Activated naive CD4-positive, alpha-beta T cell treated with Interleukin-2 at 50 U/mL for 16 hours (primary cell): ENCODE results near the gene SYT13.

ENCODE experiments used
- DNase-seq: peaks from one replicate; pipeline ENCODE4 v3.0.0-alpha.2; 2020

The SYT13 gene

DNA sequence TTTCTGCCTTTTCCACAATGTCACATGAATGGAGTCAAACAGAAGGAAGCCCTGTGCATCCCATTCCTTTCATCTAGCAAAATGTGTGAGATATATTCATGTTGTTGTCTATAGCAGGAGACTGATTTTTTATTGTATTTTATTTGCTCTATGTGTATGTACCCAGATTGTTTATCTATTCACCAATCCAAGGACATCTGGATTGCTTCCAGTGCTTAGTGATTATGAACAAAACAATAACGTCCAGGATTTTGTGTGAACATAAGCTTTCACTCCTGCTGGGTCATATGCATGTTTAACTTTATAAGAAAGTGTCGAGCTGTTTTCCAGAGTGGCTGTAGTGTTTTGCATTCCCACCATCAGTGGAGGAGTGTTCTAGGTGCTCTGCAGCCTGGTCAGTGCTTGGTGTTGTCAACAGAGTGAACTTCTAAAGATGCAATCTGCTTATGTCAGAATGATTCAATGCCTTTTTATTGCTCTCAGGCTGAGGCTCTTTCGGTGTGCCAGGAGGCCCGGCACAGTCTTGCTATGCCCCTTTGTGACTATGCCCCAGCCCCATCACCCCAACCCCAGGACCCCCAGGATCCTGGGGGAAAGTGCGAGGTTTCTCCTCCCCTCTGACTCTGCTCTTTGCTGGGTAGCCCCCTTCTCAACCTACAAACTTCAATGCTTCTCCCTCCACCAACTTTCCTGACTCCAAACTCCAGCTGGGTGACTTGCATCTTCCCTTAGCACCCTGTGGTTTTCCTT is 19.9 kb upstream of the SYT13 start:
- no peak for DNase-seq

DNA sequence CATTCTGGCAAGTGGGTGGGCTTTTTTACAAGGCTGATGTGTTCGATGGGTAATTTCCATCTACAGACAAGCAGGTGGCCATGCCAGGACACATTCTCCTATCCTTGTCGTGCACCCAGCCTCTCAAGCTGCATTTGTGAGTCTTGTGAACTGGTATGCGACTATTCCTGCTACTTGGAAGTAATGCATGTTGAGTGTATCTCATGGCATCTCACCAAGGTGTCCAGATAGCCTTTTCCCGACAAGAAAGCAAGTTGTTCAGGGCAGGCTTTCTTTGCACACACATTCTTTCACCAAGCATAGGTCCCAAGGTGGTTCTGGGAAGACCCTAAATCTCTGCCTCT is 18.8 kb upstream of the SYT13 start:
- no peak for DNase-seq

DNA sequence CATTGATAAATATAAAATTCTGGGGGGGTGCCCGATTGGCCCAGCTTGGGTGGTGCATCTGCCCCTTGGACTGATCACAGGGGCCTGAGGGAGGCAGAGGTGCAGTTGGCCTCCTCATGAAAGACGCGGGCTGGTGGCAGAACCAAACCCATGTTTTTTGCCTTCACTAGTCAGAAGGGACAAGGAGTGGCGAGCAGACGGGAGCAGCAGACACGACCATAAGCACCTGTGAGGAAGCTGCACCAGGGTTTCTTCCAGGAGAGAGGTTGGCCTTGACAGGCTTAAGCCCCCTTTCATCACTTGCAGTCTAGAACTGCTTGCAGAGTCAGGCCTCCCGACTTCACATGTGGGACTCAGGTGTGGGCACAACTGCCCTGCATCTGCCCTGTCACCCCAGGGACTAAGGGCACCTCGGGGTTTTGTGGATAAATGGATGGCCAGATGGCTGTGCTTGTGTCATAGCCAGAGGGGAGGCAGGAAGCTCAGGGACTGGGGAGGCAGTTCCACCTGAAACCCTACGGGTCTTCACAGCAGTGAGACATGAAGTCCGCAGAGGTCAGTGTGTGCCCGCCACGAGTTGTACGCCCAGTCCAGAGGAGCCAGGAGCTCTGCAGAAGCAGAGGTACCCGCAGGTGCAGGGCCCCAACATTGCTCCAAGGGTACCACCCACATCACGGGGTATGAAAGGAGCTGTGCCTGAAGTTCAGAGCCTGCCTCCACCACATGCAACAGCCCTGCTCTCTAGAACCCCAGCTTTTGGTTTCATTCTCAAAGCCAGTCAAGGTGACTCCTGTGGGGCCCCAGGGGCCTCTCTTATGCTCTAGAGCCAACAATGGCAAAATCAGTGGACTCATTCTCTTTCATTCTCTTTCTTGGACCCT is 18.2 kb upstream of the SYT13 start:
- DNase-seq = no peak

DNA sequence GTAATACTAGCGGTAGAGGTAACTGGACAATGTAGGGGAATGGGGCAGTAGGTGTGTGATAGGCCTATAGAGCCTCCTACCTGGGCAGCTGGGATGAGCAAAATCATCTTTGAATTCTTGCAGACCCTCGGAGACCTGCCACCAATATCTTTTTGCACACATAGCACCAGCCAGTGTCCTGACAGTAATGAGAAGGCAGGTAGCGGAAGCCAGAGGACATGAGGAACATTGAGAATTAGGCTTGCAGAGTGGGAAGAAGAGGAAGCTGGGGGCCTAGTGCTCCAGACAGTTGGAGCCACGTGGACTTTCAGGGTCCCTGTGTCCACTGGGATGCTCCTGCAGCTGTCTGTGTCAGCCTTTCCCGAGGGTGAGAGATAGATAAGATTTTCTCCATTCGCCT is 17.2 kb upstream of the SYT13 start:
- no peak for DNase-seq

DNA sequence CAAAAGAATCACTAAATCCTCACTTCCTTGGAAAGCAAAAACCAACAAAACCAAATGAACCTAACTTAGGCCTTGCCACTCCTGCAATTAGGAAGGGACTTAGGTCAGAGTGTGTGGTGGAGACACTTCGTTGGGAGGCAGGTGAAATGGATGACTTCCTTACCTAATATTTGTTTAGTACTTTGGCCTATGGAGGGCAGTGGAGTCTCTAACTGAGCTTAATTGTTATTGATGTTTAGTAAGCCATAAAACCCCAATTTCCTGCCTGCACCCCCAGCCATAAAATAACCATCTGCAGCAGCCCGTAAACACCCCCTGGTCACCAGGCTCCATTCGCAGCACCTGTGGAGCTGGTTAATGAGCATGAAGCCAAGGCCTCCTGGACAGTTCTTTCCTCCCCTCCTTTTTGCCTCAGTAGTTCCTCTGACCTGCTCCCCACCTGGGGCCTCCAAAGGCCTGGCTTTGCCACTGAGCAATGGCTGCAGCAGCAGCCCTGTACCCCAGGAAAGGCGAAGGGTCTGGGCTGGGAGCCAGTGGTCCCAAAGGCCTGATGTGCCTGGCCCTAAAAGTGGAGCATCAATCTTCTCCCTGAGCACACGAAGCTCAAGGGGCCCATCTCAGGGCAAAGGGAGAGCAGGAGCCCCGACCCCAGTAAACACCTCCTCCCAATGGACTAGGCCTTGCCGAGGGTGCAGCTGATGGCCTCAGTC is 15.6 kb upstream of the SYT13 start:
- DNase-seq = no peak

DNA sequence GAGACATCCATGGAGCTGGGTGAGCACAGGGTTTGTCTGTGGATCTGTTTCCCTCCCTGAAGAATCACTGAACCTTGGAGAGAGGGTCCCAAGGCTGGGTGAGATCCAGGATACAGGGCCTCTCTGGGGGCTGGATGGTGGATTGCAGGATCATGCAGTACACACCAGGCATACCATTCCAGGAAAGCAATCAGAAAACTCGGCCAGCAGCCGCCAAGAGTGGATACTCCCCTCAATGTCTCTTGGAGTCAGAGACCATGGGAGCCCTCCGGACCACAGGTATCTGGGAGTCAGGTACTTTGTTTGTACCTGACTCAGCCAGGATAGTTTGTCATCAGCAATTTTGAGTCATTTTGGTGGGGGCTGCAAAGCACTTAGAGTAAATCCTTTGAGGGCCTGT is 14.6 kb upstream of the SYT13 start:
- no peak for DNase-seq

DNA sequence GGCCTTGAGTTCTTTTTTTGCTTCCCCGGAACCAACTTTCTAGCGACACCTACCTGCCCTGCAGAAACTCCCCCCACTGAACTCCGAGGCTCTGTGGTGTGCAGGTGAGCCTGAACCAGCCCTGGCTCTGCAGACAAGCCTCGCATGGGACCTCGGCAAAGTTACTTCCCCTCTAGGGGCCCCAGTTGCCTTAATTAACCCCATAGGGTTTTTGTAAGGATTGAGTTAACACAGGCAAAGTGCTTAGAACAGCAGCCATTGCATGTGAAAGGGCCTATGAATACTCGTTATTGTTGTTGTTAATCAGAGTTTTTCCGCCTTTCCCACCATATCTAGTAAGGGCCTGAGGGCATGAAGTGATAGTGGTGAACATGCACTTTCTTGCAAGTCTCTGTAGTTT is 12.6 kb upstream of the SYT13 start:
- no peak for DNase-seq

DNA sequence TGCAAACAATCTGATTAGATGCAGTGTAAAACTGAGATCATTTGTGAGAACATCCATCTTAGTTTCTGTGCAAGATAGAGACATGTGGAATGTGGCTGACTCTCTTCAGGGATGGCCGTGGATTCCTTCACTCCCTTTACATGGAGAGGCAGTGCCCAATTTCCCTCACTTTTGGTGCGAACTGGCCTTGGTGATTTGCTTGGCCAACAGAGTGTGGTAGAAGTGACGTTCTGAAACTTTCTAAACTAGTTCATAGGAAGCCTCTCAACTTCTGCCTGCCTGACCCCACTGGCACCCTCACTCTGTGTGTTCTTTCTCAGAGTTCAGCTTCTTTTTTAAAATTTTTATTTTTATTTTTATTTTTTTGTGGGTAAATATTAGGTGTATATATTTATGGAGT is 9.9 kb upstream of the SYT13 start:
- no peak for DNase-seq

DNA sequence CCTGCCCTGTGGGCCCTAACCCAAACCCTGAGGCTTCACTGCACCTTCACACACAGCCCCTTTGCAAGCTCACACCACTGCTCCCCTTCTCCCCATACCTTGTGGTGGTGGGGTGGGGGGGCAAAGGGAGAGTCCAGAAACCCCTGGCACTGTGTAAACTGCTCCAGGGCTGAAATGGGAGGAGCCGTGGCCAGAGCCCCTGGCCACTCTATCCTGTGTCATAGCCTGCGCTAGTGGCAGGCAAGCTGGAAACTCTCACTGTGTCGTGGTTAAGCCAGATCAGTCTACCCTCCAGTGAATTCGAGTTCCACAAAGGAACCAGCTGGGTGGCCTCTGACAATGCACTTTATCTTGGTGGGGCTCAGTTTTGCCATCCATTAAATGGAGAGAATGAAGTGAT is 8.4 kb upstream of the SYT13 start:
- no peak for DNase-seq

DNA sequence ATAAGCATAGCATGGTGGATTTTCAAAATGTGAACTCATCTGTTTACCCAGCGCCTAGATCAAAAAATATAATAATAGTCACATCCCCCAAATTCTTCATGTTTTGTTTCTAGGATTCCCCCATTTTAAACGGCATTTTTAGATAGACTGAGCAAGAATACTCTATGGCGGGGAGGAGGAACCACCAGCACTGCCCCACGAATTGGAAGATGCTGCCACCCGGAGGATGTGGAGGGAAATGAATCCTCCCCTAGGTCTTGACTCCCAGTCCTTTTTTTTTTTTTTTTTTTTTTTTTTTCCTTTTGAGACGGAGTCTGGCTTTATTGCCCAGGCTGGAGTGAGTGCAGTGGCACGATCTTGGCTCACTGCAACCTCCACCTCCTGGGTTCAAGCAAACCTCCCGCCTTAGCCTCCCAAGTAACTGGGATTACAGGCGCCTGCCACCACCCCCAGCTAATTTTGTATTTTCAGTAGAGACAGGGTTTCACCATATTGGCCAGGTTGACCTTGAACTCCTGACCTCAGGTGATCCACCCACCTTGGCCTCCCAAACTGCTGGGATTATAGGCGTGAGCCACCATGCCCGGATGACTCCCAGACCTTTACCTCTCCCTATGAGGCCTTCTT is 7.5 kb upstream of the SYT13 start:
- DNase-seq = peak; percentile 69

DNA sequence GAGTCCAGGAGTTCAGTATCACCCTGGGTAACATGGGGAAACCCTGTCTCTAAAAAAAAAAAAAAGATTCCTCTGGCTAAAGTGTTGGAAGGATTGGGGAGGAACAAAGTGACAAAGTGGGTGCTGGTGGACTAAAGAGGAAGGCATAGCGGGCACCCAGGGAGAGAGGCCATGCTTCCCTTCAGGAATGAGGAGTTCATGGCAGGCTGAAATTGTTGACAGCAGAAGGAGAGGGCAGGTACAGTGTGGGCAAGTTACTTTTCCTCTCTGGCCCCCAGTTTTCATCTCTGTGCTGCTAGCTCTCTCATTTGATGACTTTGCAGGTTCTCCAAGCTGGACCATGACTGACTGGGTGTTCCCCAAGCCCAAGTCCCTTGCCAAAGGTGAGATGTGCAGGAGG is 4.4 kb upstream of the SYT13 start:
- DNase-seq = no peak

DNA sequence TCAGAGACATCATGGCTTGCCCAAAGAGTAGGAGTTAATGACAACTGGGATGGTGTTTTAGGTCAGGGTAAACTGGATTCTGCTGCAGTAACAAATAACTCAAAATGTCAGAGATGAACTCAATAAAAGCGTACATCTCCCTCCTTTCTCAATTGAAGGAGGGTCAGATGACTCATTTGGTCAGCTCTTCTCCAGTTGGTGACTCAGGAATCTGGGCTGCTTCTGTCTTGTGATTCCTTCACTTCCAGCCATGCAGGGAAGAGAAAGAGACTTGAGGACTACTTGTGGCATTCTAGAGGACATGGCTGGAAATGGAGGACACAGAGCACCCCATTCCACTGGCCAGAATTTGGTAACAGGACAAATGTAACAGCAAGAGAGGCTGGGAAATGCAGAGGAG is 3.2 kb upstream of the SYT13 start:
- DNase-seq = no peak

DNA sequence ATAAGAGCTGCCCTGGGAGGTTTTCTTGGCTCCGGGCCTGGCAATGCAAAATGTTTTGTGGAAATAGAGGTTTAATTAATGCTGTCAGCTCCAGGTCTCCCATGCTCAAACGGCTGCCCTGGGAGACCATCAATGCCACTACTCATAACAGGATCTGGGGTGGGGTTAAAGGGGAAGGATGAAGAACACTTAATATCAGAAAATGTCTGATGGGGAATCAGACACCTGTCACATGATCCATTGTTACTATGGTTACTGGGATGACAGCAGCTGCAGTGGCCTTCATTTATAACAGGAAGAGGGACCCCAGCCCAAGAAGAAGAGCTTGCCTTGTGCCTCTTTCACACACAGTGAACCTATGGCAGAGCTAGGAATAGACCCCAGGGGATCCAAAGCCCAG is 2.2 kb upstream of the SYT13 start:
- no peak for DNase-seq

DNA sequence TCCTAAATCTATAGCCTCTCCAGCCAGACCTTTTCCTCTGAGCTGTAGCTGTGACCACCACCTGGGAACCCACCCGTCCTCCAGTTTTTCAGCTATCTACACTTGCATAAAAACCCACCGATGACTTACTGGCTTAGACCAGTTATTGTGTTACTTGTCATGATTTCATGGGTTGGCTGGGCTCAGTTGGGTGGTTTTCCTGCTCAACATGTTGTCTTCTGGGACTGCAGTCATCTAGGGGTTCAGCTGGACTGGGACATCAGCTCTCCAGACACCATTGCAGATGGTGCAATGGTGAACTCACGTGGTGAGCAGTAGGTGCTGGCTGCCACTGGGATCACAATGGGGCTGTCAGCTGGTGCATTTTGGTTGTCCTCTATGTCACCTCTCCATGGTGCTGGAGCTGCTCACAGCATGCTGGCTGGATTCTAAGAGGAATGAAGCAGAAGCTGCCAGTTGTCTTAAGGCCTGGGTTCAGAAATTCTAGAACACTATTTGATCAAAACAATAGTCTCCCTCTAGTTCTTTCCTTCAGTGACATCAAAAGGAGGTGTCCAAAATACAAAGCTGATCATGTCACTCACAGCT is 1.3 kb upstream of the SYT13 start:
- no peak for DNase-seq

DNA sequence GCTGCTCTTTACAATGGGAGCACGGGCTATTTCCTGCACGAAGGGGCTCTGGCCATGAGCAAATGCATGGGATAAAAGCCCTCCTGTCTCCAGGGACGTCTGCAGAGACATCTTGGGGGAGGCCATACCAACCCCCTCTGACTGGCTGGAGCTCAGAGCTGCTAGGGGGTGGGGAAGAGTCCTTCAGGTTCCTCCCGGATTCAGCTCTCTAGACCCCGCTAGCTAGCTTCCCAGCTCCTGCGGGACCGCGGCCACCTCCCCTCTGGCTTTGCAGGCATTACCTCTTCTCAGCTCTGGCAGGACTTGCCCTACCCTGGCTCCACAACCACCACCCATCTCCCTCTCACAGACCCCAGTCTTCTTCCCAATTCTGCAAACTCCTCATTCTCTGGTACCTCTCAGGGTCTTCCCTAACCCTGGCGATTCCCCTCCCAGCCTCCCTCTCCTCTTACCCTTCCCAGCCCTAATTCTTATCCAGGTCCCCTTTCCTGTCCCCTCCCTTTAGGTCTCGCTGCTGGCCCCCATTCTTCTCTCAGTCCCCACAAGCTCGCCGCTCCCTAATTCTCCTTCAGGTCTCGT is 802 bp downstream of the SYT13 start:
- no peak for DNase-seq

DNA sequence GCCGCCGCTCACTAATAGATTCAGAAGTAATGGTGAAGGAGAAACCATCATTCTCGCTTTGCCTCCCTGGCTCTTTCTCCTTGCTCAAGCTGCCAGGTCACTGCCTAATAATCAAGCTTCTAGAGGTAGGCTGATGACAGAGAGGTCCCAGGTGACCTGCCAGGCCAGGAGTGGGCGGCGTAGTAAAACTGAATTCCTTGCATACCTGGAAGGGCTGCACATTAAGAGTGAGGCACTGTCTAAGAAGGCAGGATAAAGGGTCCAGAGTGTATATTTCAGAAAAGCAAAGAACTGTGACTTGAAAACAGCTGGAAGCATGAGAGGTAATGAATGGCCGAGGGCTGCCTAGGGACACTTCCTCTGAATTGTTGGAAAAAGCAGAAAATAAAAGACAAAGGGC is 4.1 kb downstream of the SYT13 start:
- no peak for DNase-seq

DNA sequence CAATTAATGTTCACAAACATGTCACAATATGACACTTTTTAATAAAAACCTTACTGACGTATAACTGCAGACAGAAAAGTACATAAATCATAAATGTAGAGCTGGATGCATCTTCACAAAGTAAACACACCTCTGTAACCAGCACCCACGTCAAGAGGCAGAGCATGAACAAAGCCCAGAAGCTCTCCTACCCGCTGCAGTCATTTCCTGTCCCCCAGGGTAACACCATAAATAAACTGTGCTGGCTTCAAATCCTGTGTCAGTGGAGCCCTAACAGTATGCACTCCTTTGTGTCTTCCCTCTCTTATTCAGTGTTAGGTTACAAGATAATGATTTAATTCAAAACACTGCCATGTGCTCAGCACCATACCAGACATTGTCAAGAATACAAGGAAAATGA is 5.7 kb downstream of the SYT13 start:
- no peak for DNase-seq

DNA sequence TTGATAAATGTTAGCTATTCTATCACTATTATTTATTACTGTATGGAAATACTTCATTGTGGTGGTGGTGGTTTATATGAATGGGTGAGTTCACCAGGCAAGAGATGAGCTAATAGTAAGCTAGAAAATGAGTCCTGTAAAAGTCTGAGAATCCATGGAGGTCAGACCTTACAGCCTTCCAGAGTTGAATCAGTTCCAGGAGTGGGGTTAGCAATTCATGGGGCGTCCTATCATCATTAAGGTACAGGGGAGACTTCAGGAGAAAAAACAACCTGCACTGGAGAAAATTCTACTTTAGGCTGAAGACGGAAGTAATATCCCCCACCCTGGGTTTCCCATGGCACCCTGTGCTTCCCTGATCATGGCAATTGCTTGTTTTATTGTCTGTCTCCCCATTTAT is 6.5 kb downstream of the SYT13 start:
- DNase-seq = no peak

DNA sequence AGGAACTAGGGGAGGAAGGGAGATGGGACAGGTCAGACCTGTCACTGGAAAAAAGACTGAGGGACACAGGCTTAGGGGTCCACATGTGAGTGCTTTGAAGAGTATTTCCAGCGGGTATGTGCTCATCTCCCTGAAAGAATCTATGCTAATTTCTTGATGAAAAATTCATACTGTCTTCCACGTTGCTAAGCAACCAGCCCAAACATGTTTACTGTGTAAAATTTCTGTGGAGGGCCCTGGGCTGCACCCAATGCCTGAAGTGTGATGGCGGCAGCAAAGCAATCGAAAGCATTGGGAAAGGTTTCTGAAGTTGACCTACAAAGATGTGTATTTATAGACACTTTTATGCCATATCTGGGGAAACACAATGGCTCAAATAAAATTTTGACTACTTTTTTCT is 7.4 kb downstream of the SYT13 start:
- DNase-seq = no peak

DNA sequence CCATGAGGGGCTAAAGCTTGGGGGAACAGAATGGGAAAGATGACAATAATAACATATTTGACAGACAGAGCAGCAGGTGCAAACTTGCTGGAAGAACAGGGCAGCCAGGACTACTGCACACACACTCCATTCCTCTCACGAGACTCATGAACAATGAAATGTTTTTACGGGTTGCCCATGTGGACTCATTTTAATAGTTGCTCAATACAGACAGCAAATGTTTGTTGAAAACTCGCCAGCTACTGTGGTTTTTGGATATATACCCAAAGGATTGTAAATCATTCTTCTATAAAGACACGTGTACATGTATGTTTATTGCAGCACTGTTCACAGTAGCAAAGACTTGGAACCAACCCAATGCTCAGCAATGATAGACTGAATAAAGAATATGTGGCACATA is 10.3 kb downstream of the SYT13 start:
- no peak for DNase-seq

DNA sequence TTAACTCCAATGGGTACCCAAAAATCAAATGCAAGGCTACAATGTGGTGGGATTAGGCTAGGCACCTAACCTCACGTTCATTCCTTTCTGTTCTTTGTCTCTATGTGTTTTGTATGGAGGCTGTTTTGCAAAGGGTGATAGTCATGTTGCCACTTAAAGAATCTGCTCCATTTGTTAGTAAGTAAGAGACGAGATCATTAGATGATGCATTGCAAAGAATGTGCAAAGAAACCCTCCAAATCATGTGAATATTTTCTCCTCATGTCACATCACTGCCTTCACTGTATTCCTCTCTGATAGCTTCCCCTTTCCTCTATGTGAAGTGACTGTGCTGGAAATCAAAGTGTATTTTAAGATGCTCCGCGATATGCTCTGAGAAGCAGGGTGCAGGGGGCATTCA is 11.9 kb downstream of the SYT13 start:
- DNase-seq = no peak

DNA sequence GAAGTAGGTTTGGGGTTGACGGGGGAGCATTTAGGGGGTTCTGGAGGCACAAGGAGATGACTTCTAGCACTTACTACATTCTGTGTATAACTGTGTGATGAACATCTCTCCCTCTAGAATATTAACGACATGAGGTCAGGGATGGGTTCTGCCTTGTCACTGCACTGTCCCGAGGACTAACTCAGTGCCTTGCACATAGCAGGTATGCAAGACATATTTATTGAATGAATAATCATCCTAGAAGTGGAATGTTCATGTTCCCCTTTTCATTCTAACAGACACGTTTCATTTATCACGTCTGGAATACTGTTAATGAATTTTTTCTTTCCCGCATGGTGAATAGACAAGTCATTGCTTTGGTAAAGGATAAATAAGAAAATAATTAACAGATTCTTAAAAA is 12.6 kb downstream of the SYT13 start:
- no peak for DNase-seq

DNA sequence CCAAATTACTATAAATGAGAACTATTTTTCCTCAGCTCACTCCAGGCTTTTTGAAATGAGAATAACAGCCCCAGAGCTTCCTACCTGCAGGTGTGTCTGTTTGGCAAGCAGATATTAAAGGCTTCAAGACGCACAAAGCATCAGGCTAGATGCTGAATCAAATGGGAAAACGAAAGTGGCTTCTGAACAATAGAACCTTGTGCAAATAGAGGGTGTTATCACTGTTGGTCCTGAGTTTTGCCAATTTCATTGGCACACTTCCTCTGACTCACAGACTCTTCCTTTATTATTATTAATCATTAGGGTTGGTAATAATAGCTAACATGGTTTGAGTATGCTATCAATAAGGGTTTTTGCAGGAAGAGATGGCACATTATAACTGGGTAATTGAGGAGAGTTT is 13.4 kb downstream of the SYT13 start:
- no peak for DNase-seq
